HepG2 (cell line): ENCODE data around the gene SLC9A9. TPM values are rescaled to one million over a fixed set of nuclear protein-coding genes. Genes with fewer than 3 reads are reported as not detected.

Source experiments
- ATAC-seq: fragments of 200-7000 bp; cut with Tn5 transposase; 3 replicates; pipeline ENCODE4 v1.9.1; 2020; ENCODE audit warnings: mild to moderate bottlenecking, moderate library complexity
- BruUV-seq: library from RNA; stranded (reverse); fragments of 400-500 nt; replicated peaks from 2 replicates; lab custom pipeline; 2021; lab: Mats Ljungman, UMichigan
- CTCF ChIA-PET: fragments of 300-600 bp; formaldehyde crosslinking; extraction: SDS; loops from one replicate; lab custom pipeline; 2021; ENCODE audit warnings: low total read pairs, inconsistent platforms, low intra/inter-chr PET ratio; lab: Yijun Ruan, JAX
- POLR2A ChIA-PET: fragments of 350-600 bp; sonication (Branson Sonifier 250); formaldehyde crosslinking; loops from one replicate; lab custom pipeline; 2020; ENCODE audit warnings: antibody characterized with exemption, inconsistent platforms; lab: Yijun Ruan, JAX
- DNase-seq: peaks from one replicate; pipeline ENCODE4 v3.0.0-alpha.2; 2015; ENCODE audit warnings: low spot score
- FAIRE-seq: peaks from 3 replicates; lab custom pipeline; 2011; peaks lifted over from hg19 to GRCh38; lab: Jason Lieb, UNC
- H2AFZ ChIP-seq: one replicate; pipeline ENCODE4 v1.6.1; 2011; ENCODE audit warnings: low read length, inconsistent platforms
- H3K27ac ChIP-seq: fragments of 300-600 bp; 3 replicates; pipeline ENCODE4 v1.8.0; 2011; ENCODE audit warnings: mixed run types, mild to moderate bottlenecking, mixed read lengths, low read length, inconsistent platforms; ENCODE audit not compliant: insufficient read depth; ENCODE audit errors: extremely low read length
- H3K27me3 ChIP-seq, 2 experiments: fragments of 200-600 bp in 1 of 2; 2 replicates in 1 of 2; 3 replicates in 1 of 2; pipeline versions ENCODE4 v1.6.0 to v1.8.0; 2011; ENCODE audit warnings: low read length in 2 of 2, mild to moderate bottlenecking in 2 of 2, moderate library complexity in 2 of 2, inconsistent platforms in 1 of 2; ENCODE audit not compliant: insufficient read depth in 2 of 2, control insufficient read depth in 1 of 2
- H3K36me3 ChIP-seq, 2 experiments: fragments of 200-600 bp in 1 of 2; replicated peaks in 1 of 2; 2 replicates in 1 of 2; 3 replicates in 1 of 2; pipeline versions ENCODE4 v1.5.1 to v1.8.0; 2011; ENCODE audit warnings: low read length in 2 of 2, inconsistent platforms in 1 of 2; ENCODE audit not compliant: insufficient read depth in 2 of 2, control insufficient read depth in 1 of 2
- H3K4me1 ChIP-seq: 2 replicates; pipeline ENCODE4 v1.5.1; 2012; ENCODE audit warnings: low read length, inconsistent platforms; ENCODE audit not compliant: insufficient read depth
- H3K4me2 ChIP-seq: 2 replicates; pipeline ENCODE4 v1.6.0; 2011; ENCODE audit warnings: low read depth, low read length, inconsistent platforms
- H3K4me3 ChIP-seq, 3 experiments: fragments of 200-600 bp in 1 of 3; sonication (generic), shearing (Covaris generic) in 1 of 3; replicated peaks in 1 of 3; 2 replicates each; pipeline ENCODE4 v1.5.1; 2011 to 2016; ENCODE audit warnings: low read length in 3 of 3, inconsistent platforms in 2 of 3, low read depth in 2 of 3, mild to moderate bottlenecking in 2 of 3, control low read depth in 1 of 3, mixed read lengths in 1 of 3; ENCODE audit not compliant: insufficient read depth in 1 of 3
- H3K79me2 ChIP-seq: one replicate; pipeline ENCODE4 v1.6.1; 2011; ENCODE audit warnings: low read length, inconsistent platforms; ENCODE audit not compliant: insufficient read depth
- H3K9ac ChIP-seq: 2 replicates; pipeline ENCODE4 v1.6.0; 2011; ENCODE audit warnings: mild to moderate bottlenecking, low read depth, low read length, inconsistent platforms; ENCODE audit not compliant: insufficient read depth
- H3K9me3 ChIP-seq: 2 replicates; pipeline ENCODE4 v1.5.1; 2012; ENCODE audit warnings: mild to moderate bottlenecking, low read length
- H4K20me1 ChIP-seq: 2 replicates; pipeline ENCODE4 v1.6.0; 2011; ENCODE audit warnings: inconsistent platforms, mild to moderate bottlenecking, low read length, moderate library complexity; ENCODE audit not compliant: insufficient read depth
- JUND ChIP-seq: sonication (generic); formaldehyde crosslinking; IDR thresholded peaks from 2 replicates; pipeline ENCODE4 v1.8.0; 2022; ENCODE audit warnings: mild to moderate bottlenecking, missing genetic modification reagents
- KDM5A ChIP-seq: fragments of 200-600 bp; sonication (generic); IDR thresholded peaks from 2 replicates; pipeline ENCODE4 v1.7.0; 2018; ENCODE audit warnings: antibody characterized with exemption, mild to moderate bottlenecking, low read length, borderline replicate concordance
- KMT2A ChIP-seq: sonication (generic); formaldehyde crosslinking; IDR thresholded peaks from 2 replicates; pipeline ENCODE4 v1.4.0; 2020; ENCODE audit warnings: missing genetic modification reagents
- MIER2 ChIP-seq: IDR thresholded peaks from 2 replicates; pipeline ENCODE4 v1.6.1; 2016; ENCODE audit warnings: missing biosample characterization, missing genetic modification reagents
- ZNF383 ChIP-seq: sonication (generic); formaldehyde crosslinking; IDR thresholded peaks from 2 replicates; pipeline ENCODE4 v1.4.0; 2020; ENCODE audit warnings: missing genetic modification reagents, mild to moderate bottlenecking, borderline replicate concordance
- ZNF746 ChIP-seq: sonication (generic); formaldehyde crosslinking; IDR thresholded peaks from 2 replicates; pipeline ENCODE4 v1.8.0; 2022; ENCODE audit warnings: mild to moderate bottlenecking, missing genetic modification reagents
- WGBS: methylation state at CpG from one replicate; pipeline ENCODE4 v1.1.6; 2017; ENCODE audit warnings: low lambda C conversion rate; 5-methylcytosine and 5-hydroxymethylcytosine counted together
- in situ Hi-C: cut with HindIII; loops from 2 replicates; pipeline ENCODE4 v1.10.0; 2017; ENCODE audit warnings: low pct_unique_long_range_greater_than_20kb; ENCODE audit not compliant: extremely low pct_ligation_motif_present
- intact Hi-C: fragments of 100-400 bp; cut with micrococcal nuclease; formaldehyde crosslinking; loops from one replicate; pipeline ENCODE4 v1.10.0; 2022; ENCODE audit not compliant: unreplicated experiment
- polyA plus RNA-seq, 8 experiments: library from polyadenylated mRNA; depleted of rRNA in 3 of 8; stranded (reverse) in 7 of 8; unstranded in 1 of 8; fragments of >200 nt; fragmentation: Illumina TruSeq in 4 of 8; extraction: Trizol in 4 of 8; gene quantifications; 2 replicates each; pipeline versions ENCODE4 v1.2.1 to v1.2.3, GENCODE V29; 2011 to 2016; ENCODE audit warnings: low read depth in 4 of 8, missing spikeins in 1 of 8, mixed read lengths in 1 of 8; ENCODE audit not compliant: insufficient read depth in 1 of 8
- total RNA-seq, 5 experiments: library from RNA; depleted of rRNA; stranded (reverse); fragments of >200 nt; fragmentation: Illumina TruSeq; extraction: Trizol; gene quantifications; 2 replicates each; pipeline ENCODE4 v1.2.3, GENCODE V29; 2016; ENCODE audit warnings: low read depth in 1 of 5
- TF ChIP-seq, protein P1 (sequence below): sonication (generic); formaldehyde crosslinking; IDR thresholded peaks from 2 replicates; pipeline ENCODE4 v1.4.0; 2020; ENCODE audit warnings: mild to moderate bottlenecking, missing genetic modification reagents

SLC9A9 gene
- total and polyA plus RNA-seq, 2 of the 13 experiments (the other 11 are each of a cell fraction or from before 2014, with no cell fraction given): not detected

DNA sequence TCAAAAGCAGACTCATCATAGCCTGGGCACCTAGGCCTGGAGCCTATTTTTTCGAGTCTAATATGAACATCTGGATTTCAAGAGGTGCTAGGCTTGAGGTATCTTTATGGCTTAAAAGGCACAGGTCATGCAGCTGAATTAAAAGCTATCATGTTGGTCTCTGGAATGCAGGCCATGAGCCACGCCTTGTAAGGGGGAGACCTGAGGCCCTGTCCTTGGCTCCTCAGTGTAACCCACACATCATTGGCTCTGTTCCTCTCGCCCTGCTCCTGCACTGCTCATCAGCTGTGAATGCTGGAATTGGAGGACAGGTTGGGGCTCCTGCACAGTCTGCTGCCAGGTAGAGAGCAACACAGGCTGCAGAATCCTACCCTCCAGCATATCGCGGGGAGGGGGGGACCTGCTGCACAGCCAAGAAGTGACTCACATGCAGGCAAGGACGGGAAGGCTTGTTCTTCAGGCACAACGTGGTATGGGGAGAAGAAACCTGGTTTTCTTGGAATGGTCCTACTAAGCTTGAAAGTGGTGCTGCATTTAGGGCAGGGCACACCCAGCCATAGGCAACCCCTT lies 582.7 kb downstream of the SLC9A9 start:
- no peak for DNase-seq
- no peak overlapping the region for H3K4me3 ChIP-seq
- POLR2A ChIA-PET: no interaction called here
- 0% methylated on average over 3 of the region's 7 CpGs for WGBS
- FAIRE-seq: no peak
- TF ChIP-seq, protein P1, sequence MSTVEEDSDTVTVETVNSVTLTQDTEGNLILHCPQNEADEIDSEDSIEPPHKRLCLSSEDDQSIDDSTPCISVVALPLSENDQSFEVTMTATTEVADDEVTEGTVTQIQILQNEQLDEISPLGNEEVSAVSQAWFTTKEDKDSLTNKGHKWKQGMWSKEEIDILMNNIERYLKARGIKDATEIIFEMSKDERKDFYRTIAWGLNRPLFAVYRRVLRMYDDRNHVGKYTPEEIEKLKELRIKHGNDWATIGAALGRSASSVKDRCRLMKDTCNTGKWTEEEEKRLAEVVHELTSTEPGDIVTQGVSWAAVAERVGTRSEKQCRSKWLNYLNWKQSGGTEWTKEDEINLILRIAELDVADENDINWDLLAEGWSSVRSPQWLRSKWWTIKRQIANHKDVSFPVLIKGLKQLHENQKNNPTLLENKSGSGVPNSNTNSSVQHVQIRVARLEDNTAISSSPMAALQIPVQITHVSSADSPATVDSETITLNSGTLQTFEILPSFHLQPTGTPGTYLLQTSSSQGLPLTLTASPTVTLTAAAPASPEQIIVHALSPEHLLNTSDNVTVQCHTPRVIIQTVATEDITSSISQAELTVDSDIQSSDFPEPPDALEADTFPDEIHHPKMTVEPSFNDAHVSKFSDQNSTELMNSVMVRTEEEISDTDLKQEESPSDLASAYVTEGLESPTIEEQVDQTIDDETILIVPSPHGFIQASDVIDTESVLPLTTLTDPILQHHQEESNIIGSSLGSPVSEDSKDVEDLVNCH (CRISPR knock-in tag): no peak
- TF ChIP-seq KMT2A (CRISPR knock-in tag): no peak
- TF ChIP-seq KDM5A: no peak
- TF ChIP-seq ZNF746: no peak
- TF ChIP-seq MIER2 (CRISPR knock-in tag): no peak
- TF ChIP-seq ZNF383 (CRISPR knock-in tag): no peak
- no peak for TF ChIP-seq JUND (CRISPR knock-in tag)
- no peak overlapping the region for H3K27ac ChIP-seq
- H2AFZ ChIP-seq: no peak overlapping the region
- H3K36me3 ChIP-seq: no peaks in the 10 kb centered on the region
- no peaks in the 10 kb centered on the region for H3K9me3 ChIP-seq
- no peak overlapping the region for H3K9ac ChIP-seq
- intact Hi-C loops (no loop called here), in situ Hi-C loops (no loop called here)
- no peaks in the 10 kb centered on the region for H4K20me1 ChIP-seq
- CTCF ChIA-PET: no interaction called here
- H3K4me1 ChIP-seq: no peaks in the 10 kb centered on the region
- H3K27me3 ChIP-seq: no peaks in the 10 kb centered on the region; a peak in 1 of 5 replicates
- ATAC-seq: no peak
- H3K4me2 ChIP-seq: no peak overlapping the region
- H3K79me2 ChIP-seq: no peaks in the 10 kb centered on the region
- BruUV-seq: no TSS peak
